ENCODE results near the gene FAM89A.

Gene FAM89A

DNA sequence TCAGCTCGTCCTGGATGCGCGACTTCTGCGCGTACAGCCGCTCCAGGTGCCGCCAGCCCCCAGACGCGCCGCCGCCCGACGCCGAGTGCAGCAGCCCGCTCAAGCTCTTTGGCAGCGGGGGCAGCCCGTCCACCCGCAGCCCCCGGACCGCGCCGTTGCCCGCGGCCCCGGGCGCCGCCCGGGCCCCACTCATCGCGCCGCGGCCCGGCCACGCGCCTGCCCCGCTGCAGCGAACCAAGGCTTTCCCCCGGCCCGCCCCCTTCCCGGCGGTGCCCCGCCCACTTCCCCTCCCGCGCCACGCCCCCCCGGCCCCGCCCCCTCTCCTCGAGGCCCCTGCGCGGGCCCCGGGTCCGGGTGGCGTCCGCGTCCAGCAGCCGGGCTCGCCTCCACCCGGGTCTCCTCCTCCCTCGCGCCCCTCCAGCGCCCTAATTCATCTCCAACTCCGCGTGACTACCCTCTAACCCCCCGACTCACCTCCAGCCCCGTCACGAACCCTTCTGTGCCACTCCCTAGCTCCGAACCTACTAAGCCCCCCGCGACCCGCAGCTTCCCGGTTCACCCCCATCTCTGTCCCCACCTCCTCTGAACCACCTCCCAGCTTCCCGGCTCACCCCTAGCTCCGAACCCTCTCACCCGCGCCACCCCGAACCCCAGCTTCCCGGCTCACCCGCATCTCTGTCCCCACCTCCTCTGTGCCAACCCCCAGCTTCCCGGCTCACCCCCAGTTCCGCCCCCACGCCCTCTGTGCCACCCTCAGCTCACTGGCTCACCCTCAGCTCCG is at the start of gene FAM89A:
Gene FAM89A (minus strand): TSS at position 236 of the 781 bp plus-strand sequence. CDS start 43 bp downstream, at position 193.
- in situ Hi-C loops (cut with MboI; ENCODE audit: low sequenced_read_pairs), result no loop called here

GRCh38 chr1:231084353-231084752 is 44.3 kb upstream of the FAM89A start:
- in situ Hi-C loops (cut with MboI; ENCODE audit: low sequenced_read_pairs), result no loop called here

- in situ Hi-C loops (cut with MboI; ENCODE audit: low sequenced_read_pairs), result no loop called here
These were observed 39.1 kb upstream of the FAM89A start for GRCh38 chr1:231079163-231079562.

- in situ Hi-C loops (cut with MboI; ENCODE audit: low sequenced_read_pairs), result no loop called here
These were observed 38.2 kb upstream of the FAM89A start for GRCh38 chr1:231078250-231078649.

GRCh38 chr1:231076802-231077201 is 36.7 kb upstream of the FAM89A start:
- in situ Hi-C loops (cut with MboI; ENCODE audit: low sequenced_read_pairs), result no loop called here

DNA sequence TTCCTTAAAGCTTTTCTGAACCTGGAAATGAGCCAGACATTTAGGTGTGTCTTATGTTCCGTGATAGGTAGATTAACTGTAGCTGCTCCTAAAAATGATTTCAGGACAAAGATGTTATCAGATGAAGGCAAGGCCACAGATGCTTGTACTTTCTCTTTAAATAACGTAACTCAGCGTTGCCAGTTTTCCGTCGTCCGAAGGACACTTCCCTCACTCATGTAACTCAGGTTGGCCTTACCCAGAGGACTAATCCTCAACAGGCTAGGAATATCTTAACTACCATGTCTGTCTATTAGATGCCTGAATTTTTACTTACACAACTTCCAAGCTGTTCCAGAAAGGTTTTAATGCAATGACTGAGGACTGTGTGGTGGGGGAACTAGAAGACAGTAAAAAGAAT is 35.4 kb upstream of the FAM89A start:
- in situ Hi-C loops (cut with MboI; ENCODE audit: low sequenced_read_pairs), result no loop called here

- in situ Hi-C loops (cut with MboI; ENCODE audit: low sequenced_read_pairs), result no loop called here
These were observed 35.0 kb upstream of the FAM89A start for GRCh38 chr1:231075020-231075419.

DNA sequence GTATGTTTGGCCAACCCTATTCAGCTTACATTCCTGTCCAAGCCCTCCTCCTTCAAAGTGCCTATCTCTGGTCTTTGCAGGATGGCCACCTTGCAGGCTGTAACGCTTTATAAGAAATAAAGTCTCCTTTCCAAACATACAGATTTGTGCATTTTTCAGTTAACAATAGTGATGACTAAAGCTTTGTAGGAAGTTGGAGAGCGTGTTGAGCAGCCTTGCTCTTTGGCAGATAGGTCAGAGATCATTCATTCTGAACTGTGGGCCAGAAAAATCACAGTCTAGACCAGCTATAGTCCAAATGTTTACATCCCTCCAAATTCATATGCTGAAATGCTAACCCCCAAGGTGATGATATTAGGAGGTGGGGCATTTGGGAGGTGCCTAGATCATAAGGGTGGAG is 34.0 kb upstream of the FAM89A start:
- in situ Hi-C loops (cut with MboI; ENCODE audit: low sequenced_read_pairs), result no loop called here

- in situ Hi-C loops (cut with MboI; ENCODE audit: low sequenced_read_pairs), result no loop called here
These were observed 33.3 kb upstream of the FAM89A start for GRCh38 chr1:231073331-231073730.

- in situ Hi-C loops (cut with MboI; ENCODE audit: low sequenced_read_pairs), result no loop called here
These were observed 32.5 kb upstream of the FAM89A start for GRCh38 chr1:231072502-231073094.

DNA sequence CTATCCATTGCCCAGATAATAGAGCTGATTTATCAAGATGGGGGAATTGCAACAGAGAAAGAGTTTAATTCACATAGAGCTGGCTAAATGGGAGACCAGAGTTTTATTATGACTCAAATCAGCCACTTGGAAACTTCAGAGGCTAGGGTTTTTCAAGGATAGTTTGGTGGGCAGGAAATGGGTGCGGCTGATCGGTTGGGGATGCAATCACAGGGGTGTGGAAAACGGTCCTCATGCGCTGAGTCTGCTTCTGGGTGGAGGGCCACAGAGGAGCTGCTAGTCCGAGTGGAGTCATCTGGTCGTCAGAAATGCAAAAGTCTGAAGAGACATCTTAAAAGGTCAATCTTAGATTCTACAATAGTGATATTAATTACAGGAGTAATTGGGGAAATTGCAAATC is 32.0 kb upstream of the FAM89A start:
- in situ Hi-C loops (cut with MboI; ENCODE audit: low sequenced_read_pairs), result no loop called here

DNA sequence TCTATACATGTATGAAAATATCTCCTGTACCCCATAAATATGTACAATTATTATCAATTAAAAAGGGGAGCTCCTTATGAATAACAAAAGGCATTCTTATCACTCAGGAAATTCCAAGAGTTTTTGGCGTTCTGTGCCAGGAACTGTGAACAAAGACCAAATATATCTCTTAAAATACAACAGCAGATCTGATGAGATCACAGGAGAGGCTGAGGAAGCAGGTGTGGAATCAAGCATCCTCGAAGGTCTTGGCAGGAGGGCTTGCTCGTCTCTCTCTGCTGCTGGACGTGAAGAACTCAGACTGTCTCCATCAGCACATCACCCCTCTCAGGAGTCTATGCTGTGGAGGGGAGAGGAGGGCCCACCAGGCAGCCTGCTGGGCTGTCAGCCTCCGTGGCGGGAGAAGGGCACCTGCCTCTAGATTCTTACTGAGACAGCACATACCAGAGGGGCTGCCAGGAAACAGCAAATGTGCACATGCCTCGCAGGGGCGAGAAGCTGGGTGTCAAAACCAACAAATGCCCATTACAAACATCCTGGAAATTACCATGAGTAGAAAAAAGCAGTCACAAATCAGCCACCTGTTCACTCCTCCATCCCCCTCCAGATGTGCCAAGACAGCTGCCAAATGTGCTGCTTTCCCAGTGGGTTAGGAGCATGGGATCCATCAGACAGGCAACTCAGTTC is 30.8 kb upstream of the FAM89A start:
- in situ Hi-C loops (cut with MboI; ENCODE audit: low sequenced_read_pairs), result no loop called here

- in situ Hi-C loops (cut with MboI; ENCODE audit: low sequenced_read_pairs), result no loop called here
These were observed 29.3 kb upstream of the FAM89A start for GRCh38 chr1:231069333-231069732.

DNA sequence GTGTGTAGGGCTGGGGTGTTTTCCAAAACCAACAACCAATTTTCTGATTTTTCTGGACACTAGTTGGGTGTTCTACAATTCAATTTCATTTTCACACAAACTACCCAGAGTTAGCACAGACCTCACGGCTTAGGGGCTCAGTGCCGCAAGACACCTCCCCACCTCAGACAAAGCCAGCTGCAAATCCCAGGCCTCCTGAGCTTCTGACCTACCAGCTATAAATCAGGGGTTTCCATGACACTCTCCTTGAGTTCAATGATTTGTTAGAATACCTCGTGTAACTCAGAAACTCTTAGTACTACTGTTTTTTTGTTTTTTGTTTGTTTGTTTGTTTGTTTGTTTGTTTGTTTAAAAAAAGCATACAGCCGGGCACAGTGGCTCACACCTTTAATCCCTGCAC is 28.7 kb upstream of the FAM89A start:
- in situ Hi-C loops (cut with MboI; ENCODE audit: low sequenced_read_pairs), result no loop called here

GRCh38 chr1:231065510-231066241 is 25.6 kb upstream of the FAM89A start:
- in situ Hi-C loops (cut with MboI; ENCODE audit: low sequenced_read_pairs), result no loop called here

DNA sequence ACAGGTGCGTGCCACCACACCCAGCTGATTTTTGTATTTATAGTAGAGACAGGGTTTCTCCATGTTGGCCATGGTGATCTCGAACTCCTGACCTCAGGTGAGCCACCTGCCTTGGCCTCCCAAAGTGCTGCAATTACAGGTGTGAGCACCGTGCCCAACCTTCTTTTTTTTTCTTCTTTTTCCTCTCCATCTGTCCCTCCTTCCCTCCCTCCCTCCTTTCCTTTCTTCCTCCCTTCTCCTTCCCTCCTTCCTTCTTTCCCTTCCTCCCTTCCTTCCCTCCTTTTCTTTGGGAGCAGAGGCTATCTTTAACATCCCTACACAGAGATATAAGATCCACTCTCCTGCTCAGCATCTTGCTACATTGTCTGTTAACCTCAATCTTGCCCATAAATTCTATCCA is 24.4 kb upstream of the FAM89A start:
- in situ Hi-C loops (cut with MboI; ENCODE audit: low sequenced_read_pairs), result no loop called here

GRCh38 chr1:231063331-231063730 is 23.3 kb upstream of the FAM89A start:
- in situ Hi-C loops (cut with MboI; ENCODE audit: low sequenced_read_pairs), result no loop called here

- in situ Hi-C loops (cut with MboI; ENCODE audit: low sequenced_read_pairs), result no loop called here
These were observed 22.6 kb upstream of the FAM89A start for GRCh38 chr1:231062500-231063270.

DNA sequence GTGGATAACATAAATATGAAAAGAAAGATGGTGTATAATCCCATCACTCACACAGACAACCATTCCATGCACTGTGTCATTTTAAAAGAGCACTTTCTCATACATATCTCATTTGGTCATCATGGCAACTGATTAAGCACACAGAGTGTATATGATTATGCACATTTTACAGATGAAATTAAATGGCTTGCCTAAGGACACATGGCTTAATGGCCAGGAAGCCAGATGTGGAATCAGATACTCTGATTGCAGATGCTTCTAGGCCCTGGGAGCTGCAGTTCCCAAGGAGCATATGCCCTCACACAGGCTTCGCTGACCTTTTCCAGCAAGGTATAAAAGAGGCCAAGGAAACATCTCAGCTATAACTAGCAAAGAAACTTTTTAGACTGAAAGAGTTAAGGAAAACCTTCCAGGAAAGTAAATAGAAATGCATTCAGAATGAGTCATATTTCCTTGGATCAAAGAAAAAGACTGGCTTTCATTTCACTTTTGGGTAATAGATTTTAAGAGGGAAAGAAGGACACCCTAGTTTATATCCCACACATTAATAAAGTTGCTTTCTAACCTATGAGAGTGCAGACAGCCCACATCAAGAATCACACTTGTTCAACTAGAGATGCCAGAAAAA is 19.6 kb upstream of the FAM89A start:
- in situ Hi-C loops (cut with MboI; ENCODE audit: low sequenced_read_pairs), result no loop called here

DNA sequence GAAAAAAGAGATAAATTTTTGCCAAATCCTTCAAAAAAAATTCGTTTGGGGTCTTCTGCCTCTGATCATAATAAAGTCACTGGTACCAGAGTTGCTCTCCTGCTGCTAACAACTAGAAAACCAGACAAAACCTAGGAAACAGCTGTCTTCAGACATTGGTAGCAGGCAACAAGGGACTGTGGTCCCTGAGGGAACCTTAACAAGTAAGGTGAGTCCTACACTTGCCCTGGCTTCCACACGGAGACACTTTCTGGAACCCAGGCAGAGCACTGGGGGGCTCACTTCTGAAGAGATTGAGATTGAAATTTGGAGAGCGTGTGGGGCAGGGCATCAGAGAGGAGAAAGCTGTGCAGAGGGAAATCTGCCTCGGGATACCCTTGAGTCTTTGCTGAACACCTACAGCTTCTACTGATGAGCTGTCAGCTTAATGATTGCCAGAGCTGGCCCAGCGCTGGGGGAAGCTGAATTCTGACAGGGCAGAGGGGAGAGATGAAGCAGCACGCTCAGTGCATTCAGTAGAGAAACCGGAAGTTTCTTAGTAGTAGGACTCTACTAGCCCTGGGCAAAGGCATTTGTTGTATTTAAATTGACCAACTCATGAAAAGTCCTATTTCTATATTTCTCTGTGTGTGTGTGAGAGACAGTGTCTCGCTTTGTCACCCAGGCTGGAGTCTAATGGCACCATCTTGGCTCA is 18.5 kb upstream of the FAM89A start:
- in situ Hi-C loops (cut with MboI; ENCODE audit: low sequenced_read_pairs), result no loop called here
